Activated CD8-positive, alpha-beta T cell treated with anti-CD3 and anti-CD28 coated beads, Interleukin-2, amount 10 ng/mL, durations not matched to agents 7 days and 5 days (primary cell): ENCODE measurements around the gene POLR3G. TPM values are rescaled to one million over a fixed set of nuclear protein-coding genes. Genes with fewer than 3 reads are reported as not detected.
A peak's percentile ranks its signal among the peaks of the same experiment; 100 is the strongest.

Source experiments
- ATAC-seq: fragments of 150-1000 bp; cut with Tn5 transposase; one replicate; pipeline ENCODE4 v1.10.0; 2021; ENCODE audit warnings: moderate library complexity
- CTCF ChIA-PET: fragments of 350-600 bp; sonication (Branson Sonifier 250); formaldehyde crosslinking; loops from one replicate; lab custom pipeline; 2021; ENCODE audit warnings: antibody characterized with exemption; lab: Charles Lee
- POLR2A ChIA-PET: fragments of 350-600 bp; sonication (Branson Sonifier 250); formaldehyde crosslinking; loops from one replicate; lab custom pipeline; 2021; ENCODE audit warnings: antibody characterized with exemption; lab: Charles Lee
- DNase-seq: peaks from one replicate; pipeline ENCODE4 v3.0.0-alpha.2; 2020
- H3K27ac Mint-ChIP-seq: one replicate; pipeline ENCODE4 v1.8.0; 2021; ENCODE audit warnings: mild to moderate bottlenecking, mixed read lengths
- H3K27me3 Mint-ChIP-seq: one replicate; pipeline ENCODE4 v1.8.0; 2021; ENCODE audit warnings: low read depth, mixed read lengths
- H3K36me3 Mint-ChIP-seq: one replicate; pipeline ENCODE4 v1.8.0; 2021; ENCODE audit warnings: low read depth, mixed read lengths
- H3K4me1 Mint-ChIP-seq: one replicate; pipeline ENCODE4 v1.8.0; 2021; ENCODE audit warnings: low read depth, mixed read lengths
- H3K4me3 Mint-ChIP-seq: one replicate; pipeline ENCODE4 v1.8.0; 2021; ENCODE audit warnings: mild to moderate bottlenecking, mixed read lengths
- H3K9me3 Mint-ChIP-seq: one replicate; pipeline ENCODE4 v1.8.0; 2022; ENCODE audit warnings: mixed read lengths; ENCODE audit not compliant: insufficient read depth
- total RNA-seq, 2 experiments: library from RNA; stranded (reverse); gene quantifications; one replicate each; pipeline ENCODE4 v1.2.3, GENCODE V29; 2021

POLR3G gene
- total RNA-seq, 2 experiments from 2014 or later = 5.5 to 5.8 TPM

GRCh38 chr5:90475436-90475980 lies 844 bp downstream of the POLR3G start:
- H3K27me3 Mint-ChIP-seq = no peaks in the 10 kb centered on the region
- ATAC-seq = no peak
- ChIA-PET CTCF (interaction anchor here (1.5 to 3.4 kb wide), 4 partner anchors 14 to 65 kb away, joined by 4 to 14 read pairs (median 9); partner anchors contain the start of gene LYSMD3), POLR2A (interaction anchor here (1.6 to 1.7 kb wide), 2 partner anchors 43 to 53 kb away, joined by 3 to 9 read pairs; no protein-coding TSS in a partner anchor)
- peaks cover 29% of the 10 kb centered on the region for H3K4me1 Mint-ChIP-seq
- H3K36me3 Mint-ChIP-seq = peaks cover 2% of the 10 kb centered on the region
- no peak for DNase-seq
- no peaks in the 10 kb centered on the region for H3K9me3 Mint-ChIP-seq
- H3K4me3 Mint-ChIP-seq = peak overlapping the region; percentile 32
- H3K27ac Mint-ChIP-seq = peak overlapping the region; percentile 44

DNA sequence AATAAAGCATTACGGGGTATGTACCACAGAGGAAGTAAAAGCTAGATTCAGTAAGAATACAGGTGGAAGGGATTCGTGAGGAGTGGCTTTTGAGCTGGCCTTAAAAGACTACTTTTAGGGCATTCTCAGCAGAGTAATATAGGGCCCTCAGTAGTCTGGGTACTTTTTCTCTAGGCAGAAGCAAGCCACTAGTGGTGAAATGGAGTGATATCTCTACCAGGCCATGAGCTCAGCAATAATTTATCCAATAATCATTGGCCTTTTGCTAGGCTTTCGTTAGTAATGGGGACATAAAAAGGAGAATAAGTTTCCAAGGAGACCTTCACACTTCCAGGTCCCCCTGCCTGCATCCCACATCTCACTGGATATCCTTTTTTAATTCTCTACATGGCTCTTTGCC lies 1.7 kb downstream of the POLR3G start:
- Mint-ChIP-seq H3K27me3 (no peaks in the 10 kb centered on the region), H3K4me3 (no peak overlapping the region), H3K9me3 (no peaks in the 10 kb centered on the region), H3K4me1 (peaks cover 29% of the 10 kb centered on the region), H3K36me3 (no peaks in the 10 kb centered on the region), H3K27ac (no peak overlapping the region)
- ChIA-PET CTCF (interaction anchor here (1.0 to 3.4 kb wide), 2 partner anchors 52 to 54 kb away, joined by 5 to 14 read pairs; partner anchors contain the start of gene LYSMD3), POLR2A (interaction anchor here (1.1 to 2.6 kb wide), 3 partner anchors 38 to 66 kb away, joined by 3 to 7 read pairs (median 3); partner anchors contain the start of gene CETN3)
- ATAC-seq = no peak
- no peak for DNase-seq

DNA sequence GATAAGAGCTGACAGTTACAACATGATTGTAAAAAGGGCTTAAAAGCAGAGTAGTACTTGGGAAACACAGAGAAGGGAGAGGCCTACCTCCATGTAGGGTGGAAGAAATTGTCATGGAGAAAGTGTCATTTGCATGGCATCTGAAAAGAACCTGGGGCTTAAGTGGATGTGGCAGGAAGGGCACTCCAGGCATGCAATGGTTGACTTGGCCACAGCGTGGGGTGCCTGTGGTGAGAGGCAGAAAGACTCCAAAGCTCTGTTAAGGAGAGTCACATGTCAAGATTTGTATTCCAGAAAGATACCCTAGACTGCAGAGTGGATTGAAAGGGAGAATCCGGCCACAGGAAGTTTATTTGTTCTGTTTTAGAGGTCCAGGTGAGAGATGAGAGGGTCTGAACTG lies 2.4 kb downstream of the POLR3G start:
- H3K4me3 Mint-ChIP-seq = no peak overlapping the region
- ATAC-seq (no peak), DNase-seq (no peak)
- H3K4me1 Mint-ChIP-seq = peaks cover 29% of the 10 kb centered on the region
- no peak overlapping the region for H3K27ac Mint-ChIP-seq
- CTCF ChIA-PET = interaction anchor here (1.0 to 3.4 kb wide), 2 partner anchors 51 to 53 kb away, joined by 5 to 14 read pairs; partner anchors contain the start of gene LYSMD3
- no peaks in the 10 kb centered on the region for H3K27me3 Mint-ChIP-seq
- no peaks in the 10 kb centered on the region for H3K36me3 Mint-ChIP-seq
- H3K9me3 Mint-ChIP-seq = no peaks in the 10 kb centered on the region
- POLR2A ChIA-PET = interaction anchor here (1.1 to 2.6 kb wide), 3 partner anchors 37 to 67 kb away, joined by 3 to 7 read pairs (median 3); partner anchors contain the start of gene CETN3

DNA sequence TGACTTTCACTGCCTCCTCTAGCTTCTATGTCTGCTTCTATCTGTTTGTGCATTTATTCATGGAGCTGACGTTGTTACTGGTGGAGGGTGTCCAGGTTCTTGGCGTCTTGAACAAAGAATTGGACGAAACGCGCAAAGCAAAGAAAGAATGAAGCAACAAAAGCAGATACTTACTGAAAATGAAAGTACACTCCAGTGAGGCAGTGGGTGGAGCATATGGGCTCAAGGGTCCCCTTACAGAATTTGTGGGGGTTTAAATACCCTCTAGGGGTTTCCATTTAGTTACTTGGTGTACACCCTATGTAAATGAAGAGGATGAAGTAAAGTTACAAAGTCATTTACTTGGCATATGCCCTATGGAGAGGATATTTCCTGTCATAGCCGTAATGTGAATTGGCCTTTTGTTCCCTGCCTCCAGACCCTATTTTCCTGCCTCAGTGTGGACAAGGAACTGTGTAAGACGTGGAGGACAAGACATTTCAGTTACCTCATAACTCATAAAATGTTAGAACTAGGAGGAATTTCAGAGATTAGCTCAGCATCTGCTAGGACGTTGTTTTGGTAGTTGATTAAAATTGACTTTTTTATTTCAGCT lies 3.1 kb downstream of the POLR3G start:
- Mint-ChIP-seq H3K4me3 (no peak overlapping the region), H3K27ac (no peak overlapping the region), H3K4me1 (peaks cover 26% of the 10 kb centered on the region), H3K9me3 (no peaks in the 10 kb centered on the region), H3K36me3 (no peaks in the 10 kb centered on the region), H3K27me3 (no peaks in the 10 kb centered on the region)
- DNase-seq = no peak
- CTCF ChIA-PET = interaction anchor here (2.1 kb wide), 1 partner anchor 52 kb away, joined by 8 read pairs; the partner anchor contains the start of gene LYSMD3
- no peak for ATAC-seq
- POLR2A ChIA-PET = interaction anchor here (2.6 kb wide), 1 partner anchor 67 kb away, joined by 7 read pairs; the partner anchor contains the start of gene CETN3

DNA sequence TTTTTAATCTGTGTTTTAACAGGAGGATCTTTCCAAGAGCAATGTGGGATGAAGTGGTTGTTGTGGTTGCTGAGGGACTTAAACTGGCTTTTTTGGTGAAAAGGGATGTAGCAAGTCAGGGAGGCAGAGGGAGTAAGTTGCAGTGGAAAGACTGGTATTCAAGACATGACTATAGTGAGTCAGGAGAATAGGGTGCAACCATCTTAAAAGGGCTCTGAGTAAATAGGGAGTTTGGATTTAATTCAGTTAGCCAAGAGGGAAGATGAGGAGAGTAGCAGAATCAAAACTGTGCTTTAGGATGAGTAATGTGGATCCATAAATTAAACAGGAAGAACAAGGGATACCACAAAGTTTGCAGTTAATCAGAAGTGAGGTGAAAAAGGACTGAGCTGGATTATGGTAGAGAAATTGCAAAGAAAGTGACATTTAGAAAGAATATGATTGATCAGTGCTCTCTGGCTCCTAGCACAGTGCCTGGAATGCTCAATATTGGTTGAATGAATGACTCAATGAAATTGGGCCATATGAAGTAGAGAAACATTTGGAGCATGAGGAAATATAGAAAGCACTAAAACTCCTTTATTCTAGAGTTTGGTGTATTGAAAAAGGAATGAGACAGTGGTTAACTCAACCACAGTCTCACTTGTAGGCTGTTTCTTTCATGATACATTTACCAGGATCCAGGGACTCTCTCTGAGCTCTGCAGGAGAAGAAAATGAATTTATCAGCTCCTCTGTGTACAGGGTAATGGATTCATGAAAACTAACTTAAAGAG lies 5.1 kb downstream of the POLR3G start:
- no peaks in the 10 kb centered on the region for H3K9me3 Mint-ChIP-seq
- ATAC-seq (no peak), DNase-seq (no peak)
- H3K27ac Mint-ChIP-seq = no peak overlapping the region
- peaks cover 2% of the 10 kb centered on the region for H3K36me3 Mint-ChIP-seq
- H3K27me3 Mint-ChIP-seq = no peaks in the 10 kb centered on the region
- CTCF ChIA-PET = interaction anchor here (0.6 to 2.1 kb wide), 3 partner anchors 14 to 50 kb away, joined by 3 to 8 read pairs (median 3); partner anchors contain the start of gene LYSMD3
- POLR2A ChIA-PET = no interaction called here
- H3K4me3 Mint-ChIP-seq = no peak overlapping the region
- peaks cover 17% of the 10 kb centered on the region for H3K4me1 Mint-ChIP-seq

GRCh38 chr5:90480699-90481098 lies 6.0 kb downstream of the POLR3G start:
- no peak for DNase-seq
- no peak overlapping the region for H3K4me3 Mint-ChIP-seq
- ChIA-PET CTCF (interaction anchor here (1.0 kb wide), 1 partner anchor 14 kb away, joined by 3 read pairs; no protein-coding TSS in a partner anchor), POLR2A (no interaction called here)
- H3K27ac Mint-ChIP-seq = no peak overlapping the region
- peaks cover 11% of the 10 kb centered on the region for H3K4me1 Mint-ChIP-seq
- H3K27me3 Mint-ChIP-seq = no peaks in the 10 kb centered on the region
- ATAC-seq = no peak
- peaks cover 2% of the 10 kb centered on the region for H3K36me3 Mint-ChIP-seq
- H3K9me3 Mint-ChIP-seq = no peaks in the 10 kb centered on the region

DNA sequence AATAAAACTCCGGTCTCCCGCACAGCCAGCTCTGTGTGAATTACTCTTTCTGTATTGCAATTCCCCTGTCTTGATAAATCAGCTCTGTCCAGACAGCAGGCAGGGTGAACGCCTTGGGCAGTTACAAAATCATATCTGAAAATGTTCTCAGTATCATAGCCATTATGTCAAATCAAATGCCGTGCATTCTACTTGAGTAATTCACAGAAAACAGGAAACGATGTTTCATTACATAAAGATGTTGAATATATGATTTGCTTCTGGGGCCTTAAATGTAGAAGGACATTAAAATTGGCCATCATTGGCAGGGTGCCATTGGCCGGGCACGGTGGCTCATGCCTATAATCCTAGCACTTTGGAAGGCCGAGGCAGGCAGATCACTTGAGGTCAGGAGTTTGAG lies 8.5 kb downstream of the POLR3G start:
- Mint-ChIP-seq H3K4me1 (no peaks in the 10 kb centered on the region), H3K9me3 (no peaks in the 10 kb centered on the region)
- no peak for ATAC-seq

GRCh38 chr5:90484540-90484939 lies 9.9 kb downstream of the POLR3G start:
- peaks cover 2% of the 10 kb centered on the region for H3K4me1 Mint-ChIP-seq
- no peak for DNase-seq
- no peak overlapping the region for H3K4me3 Mint-ChIP-seq
- H3K27ac Mint-ChIP-seq = no peak overlapping the region
- H3K9me3 Mint-ChIP-seq = no peaks in the 10 kb centered on the region
- peaks cover 7% of the 10 kb centered on the region for H3K36me3 Mint-ChIP-seq
- no peak for ATAC-seq
- CTCF ChIA-PET = interaction anchor here (0.8 kb wide), 1 partner anchor 44 kb away, joined by 3 read pairs; no protein-coding TSS in a partner anchor
- no peaks in the 10 kb centered on the region for H3K27me3 Mint-ChIP-seq
- POLR2A ChIA-PET = no interaction called here

More for the DNA sequence above, 8.5 kb downstream of the POLR3G start:
- Mint-ChIP-seq H3K27me3 (no peaks in the 10 kb centered on the region), H3K27ac (no peak overlapping the region), H3K4me3 (no peak overlapping the region), H3K36me3 (peaks cover 7% of the 10 kb centered on the region)
- ChIA-PET CTCF (no interaction called here), POLR2A (no interaction called here)
- DNase-seq = no peak

GRCh38 chr5:90488791-90489190 lies 14.1 kb downstream of the POLR3G start:
- ATAC-seq (no peak), DNase-seq (no peak)
- Mint-ChIP-seq H3K9me3 (no peaks in the 10 kb centered on the region), H3K36me3 (peaks cover 5% of the 10 kb centered on the region), H3K4me3 (no peak overlapping the region), H3K4me1 (peaks cover 2% of the 10 kb centered on the region), H3K27ac (no peak overlapping the region), H3K27me3 (no peaks in the 10 kb centered on the region)
- CTCF ChIA-PET = no interaction called here
- POLR2A ChIA-PET = no interaction called here

DNA sequence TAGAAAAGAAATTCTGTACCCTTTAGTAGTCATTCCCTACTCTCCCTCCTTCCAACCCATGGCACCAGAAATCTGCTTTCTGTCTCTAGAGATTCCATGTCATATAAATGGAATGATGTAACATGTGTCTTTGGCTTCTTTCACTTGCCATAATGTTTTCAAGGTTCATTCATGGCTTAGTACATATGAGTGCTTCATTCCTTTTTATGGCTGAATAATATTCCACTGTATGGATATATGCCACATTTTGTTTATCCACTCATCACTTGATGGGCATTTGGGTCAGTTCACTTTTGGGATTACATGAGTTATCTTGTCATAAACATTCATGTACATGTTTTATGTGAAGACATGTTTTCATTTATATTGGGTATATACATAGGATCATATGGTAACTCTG lies 19.4 kb downstream of the POLR3G start:
- ChIA-PET CTCF (no interaction called here), POLR2A (no interaction called here)
- DNase-seq = no peak
- Mint-ChIP-seq H3K9me3 (no peaks in the 10 kb centered on the region), H3K27me3 (no peaks in the 10 kb centered on the region), H3K4me1 (no peaks in the 10 kb centered on the region), H3K36me3 (peaks cover 3% of the 10 kb centered on the region), H3K4me3 (no peak overlapping the region), H3K27ac (no peak overlapping the region)
- ATAC-seq = no peak

DNA sequence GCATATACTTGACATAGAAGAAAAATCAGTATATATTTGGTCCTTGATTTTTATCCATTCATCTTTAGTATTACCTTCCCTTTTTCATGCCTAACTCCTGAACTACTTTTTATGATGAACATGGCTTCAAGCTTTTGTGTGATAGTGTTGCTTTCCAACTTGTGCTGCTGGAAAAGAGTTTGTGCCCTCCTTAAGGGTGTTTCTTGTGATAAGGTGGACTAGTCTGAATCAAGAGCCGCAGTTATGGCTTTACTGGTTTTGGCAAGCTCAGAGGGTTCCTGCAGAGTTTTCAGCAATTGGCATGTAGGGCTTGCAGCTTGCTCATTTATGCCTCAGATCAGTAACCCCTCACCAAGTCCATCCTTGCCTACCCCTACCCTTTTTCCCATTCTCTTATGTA lies 20.5 kb downstream of the POLR3G start:
- Mint-ChIP-seq H3K4me1 (no peaks in the 10 kb centered on the region), H3K36me3 (peaks cover 3% of the 10 kb centered on the region), H3K9me3 (no peaks in the 10 kb centered on the region), H3K4me3 (no peak overlapping the region), H3K27ac (no peak overlapping the region), H3K27me3 (no peaks in the 10 kb centered on the region)
- no peak for DNase-seq
- ChIA-PET POLR2A (no interaction called here), CTCF (no interaction called here)
- ATAC-seq = no peak
